ENCODE measurements around the gene ADAM23.

- TF ChIP-seq CTCF (IDR thresholded peaks at IDR 0.05; ENCODE audit: poor library complexity) (no peak), EZH2phosphoT487 (IDR thresholded peaks at IDR 0.05; ENCODE audit: low read depth, severe bottlenecking, unreplicated experiment) (no peak), EZH2 (IDR thresholded peaks at IDR 0.05; ENCODE audit: borderline replicate concordance) (no peak)
Observed at GRCh38 chr2:206481056-206481455, 37.7 kb downstream of the ADAM23 start.
